Neural crest cell (in vitro differentiated cells): ENCODE results near the gene JOSD1. TPM values are rescaled to one million over a fixed set of nuclear protein-coding genes. Genes with fewer than 3 reads are reported as not detected.

Experiments
- DNase-seq: peaks from one replicate; pipeline ENCODE4 v3.0.0; 2021; ENCODE audit warnings: low read depth, mixed read lengths, low spot score
- H3K27ac Mint-ChIP-seq: one replicate; pipeline ENCODE4 v1.8.0; 2021; ENCODE audit warnings: mild to moderate bottlenecking, mixed read lengths; ENCODE audit not compliant: unreplicated experiment
- H3K27me3 Mint-ChIP-seq: 2 replicates; pipeline ENCODE4 v1.8.0; 2021; ENCODE audit warnings: low read depth, mild to moderate bottlenecking, mixed read lengths
- H3K36me3 Mint-ChIP-seq: 2 replicates; pipeline ENCODE4 v1.8.0; 2021; ENCODE audit warnings: low read depth, mild to moderate bottlenecking, mixed read lengths
- H3K4me1 Mint-ChIP-seq: 2 replicates; pipeline ENCODE4 v1.8.0; 2021; ENCODE audit warnings: mixed read lengths
- H3K4me3 Mint-ChIP-seq: one replicate; pipeline ENCODE4 v1.8.0; 2021; ENCODE audit warnings: mild to moderate bottlenecking, mixed read lengths
- H3K9me3 Mint-ChIP-seq: 2 replicates; pipeline ENCODE4 v1.8.0; 2021; ENCODE audit warnings: mixed read lengths
- total RNA-seq: library from RNA; stranded (reverse); gene quantifications from 2 replicates; pipeline ENCODE4 v1.2.1, GENCODE V29; 2021
- TF ChIP-seq, protein P1 (sequence below): fragments of 200-600 bp; sonication (generic); conservative IDR thresholded peaks from 2 replicates; pipeline ENCODE4 v1.5.0; 2021; ENCODE audit warnings: antibody characterized with exemption, mild to moderate bottlenecking

Gene JOSD1
- total RNA-seq, 1 donor from 2014 or later = 51.8 TPM

DNA sequence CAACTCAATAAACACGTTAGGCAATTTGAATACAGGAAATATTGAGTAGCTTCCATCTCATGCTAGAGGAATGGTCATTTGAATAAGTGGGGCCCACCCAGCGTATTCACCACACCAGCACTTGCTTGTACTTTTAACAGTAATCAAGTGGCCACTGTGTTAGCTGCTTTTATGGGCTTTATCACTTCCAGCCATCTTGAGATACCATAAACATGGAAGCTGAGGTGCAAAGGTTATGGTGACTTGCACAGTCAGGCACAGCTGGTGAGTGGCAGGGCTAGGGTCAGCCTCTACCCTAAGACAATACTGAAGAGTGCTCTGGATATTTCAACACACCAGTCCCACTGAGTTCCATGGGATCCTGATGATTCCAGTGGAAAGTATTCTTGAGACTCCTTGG is 6.7 kb downstream of the JOSD1 start:
- Mint-ChIP-seq H3K9me3 (no peaks in the 10 kb centered on the region), H3K4me1 (peaks cover 37% of the 10 kb centered on the region), H3K27ac (no peak overlapping the region), H3K36me3 (peaks cover 2% of the 10 kb centered on the region), H3K27me3 (no peaks in the 10 kb centered on the region), H3K4me3 (no peak overlapping the region)
- TF ChIP-seq, protein P1, sequence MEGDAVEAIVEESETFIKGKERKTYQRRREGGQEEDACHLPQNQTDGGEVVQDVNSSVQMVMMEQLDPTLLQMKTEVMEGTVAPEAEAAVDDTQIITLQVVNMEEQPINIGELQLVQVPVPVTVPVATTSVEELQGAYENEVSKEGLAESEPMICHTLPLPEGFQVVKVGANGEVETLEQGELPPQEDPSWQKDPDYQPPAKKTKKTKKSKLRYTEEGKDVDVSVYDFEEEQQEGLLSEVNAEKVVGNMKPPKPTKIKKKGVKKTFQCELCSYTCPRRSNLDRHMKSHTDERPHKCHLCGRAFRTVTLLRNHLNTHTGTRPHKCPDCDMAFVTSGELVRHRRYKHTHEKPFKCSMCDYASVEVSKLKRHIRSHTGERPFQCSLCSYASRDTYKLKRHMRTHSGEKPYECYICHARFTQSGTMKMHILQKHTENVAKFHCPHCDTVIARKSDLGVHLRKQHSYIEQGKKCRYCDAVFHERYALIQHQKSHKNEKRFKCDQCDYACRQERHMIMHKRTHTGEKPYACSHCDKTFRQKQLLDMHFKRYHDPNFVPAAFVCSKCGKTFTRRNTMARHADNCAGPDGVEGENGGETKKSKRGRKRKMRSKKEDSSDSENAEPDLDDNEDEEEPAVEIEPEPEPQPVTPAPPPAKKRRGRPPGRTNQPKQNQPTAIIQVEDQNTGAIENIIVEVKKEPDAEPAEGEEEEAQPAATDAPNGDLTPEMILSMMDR = no peak
- no peak for DNase-seq

DNA sequence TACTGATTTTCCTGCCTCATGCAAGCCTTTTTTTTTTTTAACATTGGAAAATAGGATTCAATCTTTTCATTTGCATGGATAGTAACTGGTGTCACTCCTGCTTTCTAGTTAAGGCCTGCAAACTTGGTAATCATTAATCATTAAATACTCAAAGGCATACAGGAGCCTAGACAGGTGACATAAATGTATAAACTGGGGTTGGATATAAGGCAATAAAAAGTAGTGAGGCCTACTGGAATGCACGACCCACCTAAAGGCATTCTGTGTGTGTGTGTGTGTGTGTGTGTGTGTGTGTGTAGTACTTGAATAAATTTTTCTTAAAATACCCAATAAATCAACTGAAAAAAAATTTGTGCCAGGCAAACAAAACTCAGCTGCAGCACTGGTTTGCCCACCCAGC is 11.1 kb downstream of the JOSD1 start:
- Mint-ChIP-seq H3K4me3 (no peak overlapping the region), H3K4me1 (peaks cover 10% of the 10 kb centered on the region)
- TF ChIP-seq, protein P1 = no peak

DNA sequence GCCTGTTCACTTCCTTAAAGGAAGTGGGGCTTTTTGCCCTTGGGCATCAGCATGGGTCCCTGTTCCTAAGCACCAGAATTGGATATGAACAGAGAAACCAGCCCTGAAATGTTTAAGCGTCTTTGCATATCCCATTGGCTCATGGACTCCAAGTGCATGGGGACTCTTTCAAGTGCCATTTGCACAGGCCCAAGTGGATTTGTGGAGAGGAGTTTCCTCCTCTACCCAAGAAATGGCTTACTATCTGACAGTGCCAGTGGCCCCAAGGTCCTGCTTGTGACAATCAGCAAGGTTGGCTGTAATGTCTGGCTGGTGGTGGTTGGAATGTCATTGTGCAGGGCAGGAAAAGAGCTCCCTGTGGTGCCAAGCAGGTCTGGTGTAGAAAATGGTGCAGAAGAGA is 15.0 kb downstream of the JOSD1 start:
- Mint-ChIP-seq H3K4me1 (peaks cover 23% of the 10 kb centered on the region), H3K9me3 (peaks cover 6% of the 10 kb centered on the region), H3K36me3 (peaks cover 22% of the 10 kb centered on the region), H3K27ac (no peak overlapping the region), H3K27me3 (no peaks in the 10 kb centered on the region), H3K4me3 (peak overlapping the region; percentile 63)
- no peak for DNase-seq
- TF ChIP-seq, protein P1 = no peak

More for the DNA sequence above, 11.1 kb downstream of the JOSD1 start:
- peaks cover 2% of the 10 kb centered on the region for H3K36me3 Mint-ChIP-seq
- no peaks in the 10 kb centered on the region for H3K9me3 Mint-ChIP-seq
- no peak overlapping the region for H3K27ac Mint-ChIP-seq
- H3K27me3 Mint-ChIP-seq = no peaks in the 10 kb centered on the region
- no peak for DNase-seq

DNA sequence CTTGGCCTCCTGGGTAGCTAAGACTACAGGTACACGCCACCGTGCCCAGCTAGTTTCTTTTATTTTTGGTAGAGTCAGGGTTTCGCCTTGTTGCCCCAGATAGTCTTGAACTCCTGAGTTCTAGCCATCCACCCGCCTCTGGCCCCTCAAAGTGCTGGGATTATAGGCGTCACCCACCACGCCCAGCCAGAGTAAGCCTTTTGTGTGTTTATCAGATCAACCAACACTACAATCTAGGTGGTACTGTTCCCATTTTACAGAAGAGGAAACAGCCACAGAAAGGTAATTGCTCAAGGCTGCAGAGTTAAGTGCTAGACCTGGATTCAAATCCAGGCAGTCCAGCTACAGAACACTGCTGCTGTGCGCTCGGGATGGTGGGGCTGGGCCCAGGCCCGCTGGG is 15.8 kb downstream of the JOSD1 start:
- peaks cover 22% of the 10 kb centered on the region for H3K36me3 Mint-ChIP-seq
- H3K27me3 Mint-ChIP-seq = no peaks in the 10 kb centered on the region
- TF ChIP-seq, protein P1 = no peak

DNA sequence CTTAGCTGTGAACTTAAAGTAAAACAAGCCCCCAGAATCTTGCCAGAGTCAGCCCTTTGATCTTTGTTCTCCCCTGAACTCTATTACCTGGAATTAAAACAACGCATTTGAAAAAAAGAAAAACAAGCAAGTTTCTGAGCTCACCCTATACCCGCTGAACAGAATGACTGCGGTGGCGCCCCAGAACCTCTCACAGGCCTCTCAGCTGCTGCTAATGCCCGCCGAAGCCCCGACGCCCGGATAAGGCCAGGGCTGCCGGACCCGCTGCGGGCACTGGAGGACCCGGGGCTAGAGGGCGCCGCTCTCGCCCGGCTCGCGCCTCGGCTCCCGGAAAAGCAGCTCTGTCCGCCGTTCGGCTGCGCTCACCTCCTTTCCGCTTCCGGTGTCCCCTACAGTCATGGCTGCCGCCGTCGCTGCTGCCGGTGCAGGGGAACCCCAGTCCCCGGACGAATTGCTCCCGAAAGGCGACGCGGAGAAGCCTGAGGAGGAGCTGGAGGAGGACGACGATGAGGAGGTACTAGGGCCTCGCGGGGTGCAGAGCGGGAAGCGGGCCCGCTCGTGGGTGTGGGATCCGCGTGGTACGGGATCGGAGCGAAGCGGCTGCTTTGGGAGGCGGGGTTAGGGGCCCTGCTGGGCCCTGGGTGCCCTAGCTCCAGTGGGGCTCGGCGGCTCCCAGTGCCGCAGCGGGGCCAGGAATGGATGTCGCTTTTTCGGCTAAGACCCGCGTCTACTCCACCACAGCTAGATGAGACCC is 19.0 kb downstream of the JOSD1 start, which contains the start of gene TOMM22:
Gene TOMM22 (plus strand): TSS at position 376 of the 754 bp plus-strand sequence. CDS start 22 bp downstream, at position 398.
- H3K36me3 Mint-ChIP-seq = peaks cover 20% of the 10 kb centered on the region
- H3K27ac Mint-ChIP-seq = peak within 1 kb of the TSS; percentile 97
- H3K27me3 Mint-ChIP-seq = no peaks in the 10 kb centered on the region
- TF ChIP-seq, protein P1 = peak; percentile 60
- peak; percentile 80 for DNase-seq
- peaks cover 6% of the 10 kb centered on the region for H3K9me3 Mint-ChIP-seq
- H3K4me1 Mint-ChIP-seq = peaks cover 23% of the 10 kb centered on the region
- H3K4me3 Mint-ChIP-seq = peak within 1 kb of the TSS; percentile 96

More for the DNA sequence above, 15.8 kb downstream of the JOSD1 start:
- Mint-ChIP-seq H3K9me3 (peaks cover 6% of the 10 kb centered on the region), H3K4me1 (peaks cover 23% of the 10 kb centered on the region), H3K27ac (no peak overlapping the region), H3K4me3 (peak overlapping the region; percentile 59)
- DNase-seq = no peak
